CD8-positive, alpha-beta memory T cell (primary cell): Measurements from ENCODE around the gene FGFRL1. TPM values are rescaled to one million over a fixed set of nuclear protein-coding genes. Genes with fewer than 3 reads are reported as not detected.

ENCODE experiments used
- CTCF ChIA-PET: fragments of 350-600 bp; sonication (Branson Sonifier 250); formaldehyde crosslinking; loops from one replicate; lab custom pipeline; 2021; ENCODE audit warnings: antibody characterized with exemption; lab: Charles Lee
- POLR2A ChIA-PET: fragments of 350-600 bp; sonication (Branson Sonifier 250); formaldehyde crosslinking; loops from one replicate; lab custom pipeline; 2021; ENCODE audit warnings: antibody characterized with exemption; lab: Charles Lee
- DNase-seq, 5 donors: peaks; one replicate each; pipeline versions ENCODE4 v3.0.0 to v3.0.0-alpha.2; 2020 to 2022; ENCODE audit warnings: mixed read lengths in 1 of 5
- H3K27ac ChIP-seq: one replicate; pipeline ENCODE4 v1.7.0; 2013; ENCODE audit warnings: low read depth, mild to moderate bottlenecking, low read length, moderate library complexity
- H3K27me3 ChIP-seq: 2 replicates; pipeline ENCODE4 v1.7.0; 2013; ENCODE audit warnings: low read length, mild to moderate bottlenecking; ENCODE audit not compliant: insufficient read depth, poor library complexity, severe bottlenecking
- H3K36me3 ChIP-seq: 2 replicates; pipeline ENCODE4 v1.7.0; 2013; ENCODE audit warnings: mild to moderate bottlenecking, low read length, moderate library complexity; ENCODE audit not compliant: insufficient read depth
- H3K4me1 ChIP-seq: 2 replicates; pipeline ENCODE4 v1.7.0; 2013; ENCODE audit warnings: mild to moderate bottlenecking, low read length, moderate library complexity; ENCODE audit not compliant: insufficient read depth
- H3K4me3 ChIP-seq: 2 replicates; pipeline ENCODE4 v1.7.0; 2013; ENCODE audit warnings: mild to moderate bottlenecking, low read length
- H3K9me3 ChIP-seq: 2 replicates; pipeline ENCODE4 v1.7.0; 2013; ENCODE audit warnings: mild to moderate bottlenecking, low read length
- H3K27ac Mint-ChIP-seq, 8 donors: one replicate each; pipeline ENCODE4 v1.8.0; 2020 to 2021; ENCODE audit warnings: mixed read lengths in 8 of 8, mild to moderate bottlenecking in 6 of 8, inconsistent platforms in 3 of 8, moderate library complexity in 3 of 8
- H3K27me3 Mint-ChIP-seq, 2 donors: one replicate each; pipeline ENCODE4 v1.8.0; 2020 to 2021; ENCODE audit warnings: mixed read lengths in 2 of 2, mild to moderate bottlenecking in 1 of 2, moderate library complexity in 1 of 2
- H3K36me3 Mint-ChIP-seq, 3 donors: one replicate each; pipeline ENCODE4 v1.8.0; 2020 to 2021; ENCODE audit warnings: mixed read lengths in 3 of 3, inconsistent platforms in 1 of 3, mild to moderate bottlenecking in 1 of 3
- H3K4me1 Mint-ChIP-seq, 3 donors: one replicate each; pipeline ENCODE4 v1.8.0; 2020 to 2021; ENCODE audit warnings: mixed read lengths in 3 of 3, inconsistent platforms in 1 of 3, mild to moderate bottlenecking in 1 of 3
- H3K4me3 Mint-ChIP-seq, 7 donors: one replicate each; pipeline ENCODE4 v1.8.0; 2020 to 2021; ENCODE audit warnings: mixed read lengths in 7 of 7, mild to moderate bottlenecking in 6 of 7, moderate library complexity in 4 of 7, inconsistent platforms in 2 of 7
- H3K9me3 Mint-ChIP-seq, 5 donors: one replicate each; pipeline ENCODE4 v1.8.0; 2020 to 2022; ENCODE audit warnings: mixed read lengths in 5 of 5, mild to moderate bottlenecking in 3 of 5, moderate library complexity in 2 of 5, inconsistent platforms in 1 of 5
- polyA plus RNA-seq: library from polyadenylated mRNA; unstranded; fragments of 300-500 nt; fragmentation: Illumina TruSeq; gene quantifications from one replicate; pipeline ENCODE4 v1.2.3, GENCODE V29; 2021
- total RNA-seq, 2 experiments: library from RNA; stranded (reverse); gene quantifications; one replicate each; pipeline ENCODE4 v1.2.3, GENCODE V29; 2021

FGFRL1 gene
- total and polyA plus RNA-seq, 3 experiments from 2014 or later: 1.4 to 14.5 (median 12.3) TPM

DNA sequence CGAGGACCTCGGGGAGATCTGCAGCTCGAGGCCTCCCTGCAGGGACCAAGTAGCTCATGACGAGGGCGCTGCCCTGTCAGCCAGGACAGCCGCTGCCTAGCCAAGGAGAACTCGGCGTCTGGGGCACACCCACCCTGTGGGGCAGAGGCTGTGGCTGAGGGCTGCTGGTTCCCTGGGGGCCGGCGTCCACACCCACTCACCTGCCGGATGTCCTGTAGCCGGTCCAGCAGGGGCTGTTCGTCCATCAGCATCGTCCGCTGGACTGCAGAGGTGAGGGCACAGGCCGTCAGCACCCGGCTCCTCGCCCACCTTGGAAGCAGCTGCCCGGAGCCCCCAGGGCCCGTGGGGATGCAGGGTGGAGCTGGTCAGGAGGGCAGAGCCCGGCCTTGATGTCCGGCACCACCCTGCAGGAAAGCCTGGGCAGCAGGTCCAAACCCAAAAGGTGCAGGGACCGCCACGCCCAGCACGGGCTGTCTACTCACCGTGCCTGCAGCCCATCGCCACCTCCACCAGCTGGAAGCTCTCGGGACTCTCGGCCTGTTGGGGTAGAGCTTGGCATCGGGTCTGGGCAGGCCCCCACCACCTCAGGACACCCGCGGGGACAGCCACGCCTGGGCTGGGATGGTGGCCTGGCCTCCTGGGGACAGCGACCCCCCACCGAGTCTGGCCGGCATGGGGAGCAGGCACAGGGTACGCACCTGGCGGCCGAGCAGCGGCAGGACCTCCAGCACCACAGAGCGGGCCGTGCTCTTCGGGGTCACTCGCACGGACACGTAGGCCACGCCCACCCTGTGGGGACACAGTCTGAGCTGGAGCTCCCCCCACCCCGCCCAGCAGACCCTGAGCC, 44.9 kb upstream of the FGFRL1 start:
- no peaks in the 10 kb centered on the region for H3K9me3 ChIP-seq
- H3K27me3 Mint-ChIP-seq: no peaks in the 10 kb centered on the region
- H3K4me1 Mint-ChIP-seq: peaks cover 16 to 19% (median 17%) of the 10 kb centered on the region in 3 donors
- no peaks in the 10 kb centered on the region for H3K27me3 ChIP-seq
- POLR2A ChIA-PET: no interaction called here
- H3K4me1 ChIP-seq: peaks cover 22% of the 10 kb centered on the region
- CTCF ChIA-PET: interaction anchor here (1.1 kb wide), 1 partner anchor 32 kb away, joined by 3 read pairs; no protein-coding TSS in a partner anchor
- no peak overlapping the region for H3K4me3 Mint-ChIP-seq
- DNase-seq: no peak
- peaks cover 0 to 40% (median 0%) of the 10 kb centered on the region in 3 donors for H3K36me3 Mint-ChIP-seq
- H3K9me3 Mint-ChIP-seq: no peaks in the 10 kb centered on the region
- peak overlapping the region in 1 of 8 donors; percentile 17 for H3K27ac Mint-ChIP-seq
- H3K4me3 ChIP-seq: no peak overlapping the region
- no peak overlapping the region for H3K27ac ChIP-seq
- H3K36me3 ChIP-seq: no peaks in the 10 kb centered on the region

DNA sequence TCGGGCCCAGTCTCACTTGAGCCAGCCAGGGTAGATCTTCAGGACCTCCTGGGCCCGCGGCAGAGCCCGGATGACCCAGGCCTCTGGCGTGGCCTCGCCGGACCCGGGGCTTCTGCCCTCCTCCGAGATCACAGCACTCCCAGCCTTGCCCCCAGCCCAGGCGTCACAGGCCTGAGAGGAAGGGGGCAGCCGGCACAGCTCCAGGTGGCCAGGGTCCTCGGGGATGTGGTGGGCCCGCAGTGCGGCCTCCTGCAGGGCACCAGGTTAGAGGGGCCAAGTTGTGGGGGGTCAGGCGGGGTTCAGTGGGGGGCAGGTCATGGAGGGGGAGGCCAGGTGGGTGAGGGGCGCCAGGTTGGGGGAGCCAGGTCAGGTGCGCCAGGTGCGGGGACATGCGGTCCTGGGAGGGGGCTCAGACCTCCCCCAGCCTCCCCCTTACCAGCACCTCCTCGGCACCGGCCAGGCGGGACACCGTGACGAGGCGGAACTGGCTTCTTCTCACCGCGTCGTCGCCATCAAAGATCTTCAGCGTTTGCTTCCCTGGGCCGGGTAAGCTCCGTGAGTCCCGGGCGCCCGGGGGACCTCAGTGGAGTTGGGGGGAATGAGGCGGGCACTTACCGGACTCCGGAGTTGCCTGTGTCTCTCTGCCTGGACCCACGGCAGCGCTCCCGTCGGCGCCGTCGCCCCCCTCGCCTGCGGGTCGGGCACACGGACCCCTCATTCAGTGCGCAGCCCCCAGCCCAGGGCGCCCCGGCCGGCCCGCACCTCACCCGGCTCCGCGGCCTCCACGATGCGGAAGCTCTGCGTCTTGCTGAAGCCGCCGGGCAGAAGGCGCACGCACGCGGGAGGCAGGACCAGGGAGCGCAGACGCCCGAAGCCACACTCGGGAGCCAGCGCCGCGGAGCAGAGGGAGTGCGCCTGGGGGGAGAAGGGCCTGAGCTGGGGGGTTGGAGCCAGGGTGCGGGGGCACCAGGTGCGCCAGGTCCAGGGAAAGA, 44.0 kb upstream of the FGFRL1 start:
- Mint-ChIP-seq H3K36me3 (peaks cover 0 to 32% (median 0%) of the 10 kb centered on the region in 3 donors), H3K27ac (no peak overlapping the region), H3K27me3 (no peaks in the 10 kb centered on the region), H3K4me3 (no peak overlapping the region), H3K4me1 (peaks cover 16 to 24% (median 17%) of the 10 kb centered on the region in 3 donors), H3K9me3 (no peaks in the 10 kb centered on the region)
- no peak overlapping the region for H3K4me3 ChIP-seq
- ChIA-PET POLR2A (no interaction called here), CTCF (interaction anchor here (1.1 kb wide), 1 partner anchor 32 kb away, joined by 3 read pairs; no protein-coding TSS in a partner anchor)
- H3K4me1 ChIP-seq: peaks cover 31% of the 10 kb centered on the region
- no peaks in the 10 kb centered on the region for H3K27me3 ChIP-seq
- no peaks in the 10 kb centered on the region for H3K36me3 ChIP-seq
- H3K9me3 ChIP-seq: no peaks in the 10 kb centered on the region
- DNase-seq: no peak
- no peak overlapping the region for H3K27ac ChIP-seq

DNA sequence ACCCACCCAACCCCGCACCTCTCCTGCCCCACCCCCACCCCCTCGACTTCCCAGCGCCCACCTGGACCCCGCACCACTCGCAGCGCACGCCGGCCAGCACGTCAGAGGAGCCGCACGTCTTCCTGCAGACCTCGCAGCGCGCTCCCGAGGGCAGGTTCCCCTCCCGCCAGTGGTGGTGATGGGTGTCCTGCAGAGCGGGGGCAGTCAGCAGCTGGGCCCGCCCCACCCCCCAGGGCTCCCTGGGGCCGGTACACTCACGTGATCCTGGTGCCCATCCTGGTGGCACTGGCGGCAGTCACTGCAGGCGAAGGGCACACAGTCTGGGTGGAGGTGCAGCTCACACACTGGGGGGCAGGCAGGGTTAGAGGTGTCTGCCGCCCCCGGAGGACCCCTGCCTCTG, 43.2 kb upstream of the FGFRL1 start:
- no peaks in the 10 kb centered on the region for H3K9me3 Mint-ChIP-seq
- H3K27ac ChIP-seq: no peak overlapping the region
- H3K36me3 Mint-ChIP-seq: peaks cover 0 to 29% (median 0%) of the 10 kb centered on the region in 3 donors
- DNase-seq: no peak
- H3K4me1 Mint-ChIP-seq: peaks cover 16 to 24% (median 17%) of the 10 kb centered on the region in 3 donors
- H3K36me3 ChIP-seq: no peaks in the 10 kb centered on the region
- H3K4me3 Mint-ChIP-seq: no peak overlapping the region
- H3K9me3 ChIP-seq: no peaks in the 10 kb centered on the region
- ChIA-PET CTCF (no interaction called here), POLR2A (no interaction called here)
- H3K4me1 ChIP-seq: peaks cover 33% of the 10 kb centered on the region
- H3K27me3 Mint-ChIP-seq: no peaks in the 10 kb centered on the region
- H3K27me3 ChIP-seq: no peaks in the 10 kb centered on the region
- H3K27ac Mint-ChIP-seq: no peak overlapping the region
- H3K4me3 ChIP-seq: no peak overlapping the region

DNA sequence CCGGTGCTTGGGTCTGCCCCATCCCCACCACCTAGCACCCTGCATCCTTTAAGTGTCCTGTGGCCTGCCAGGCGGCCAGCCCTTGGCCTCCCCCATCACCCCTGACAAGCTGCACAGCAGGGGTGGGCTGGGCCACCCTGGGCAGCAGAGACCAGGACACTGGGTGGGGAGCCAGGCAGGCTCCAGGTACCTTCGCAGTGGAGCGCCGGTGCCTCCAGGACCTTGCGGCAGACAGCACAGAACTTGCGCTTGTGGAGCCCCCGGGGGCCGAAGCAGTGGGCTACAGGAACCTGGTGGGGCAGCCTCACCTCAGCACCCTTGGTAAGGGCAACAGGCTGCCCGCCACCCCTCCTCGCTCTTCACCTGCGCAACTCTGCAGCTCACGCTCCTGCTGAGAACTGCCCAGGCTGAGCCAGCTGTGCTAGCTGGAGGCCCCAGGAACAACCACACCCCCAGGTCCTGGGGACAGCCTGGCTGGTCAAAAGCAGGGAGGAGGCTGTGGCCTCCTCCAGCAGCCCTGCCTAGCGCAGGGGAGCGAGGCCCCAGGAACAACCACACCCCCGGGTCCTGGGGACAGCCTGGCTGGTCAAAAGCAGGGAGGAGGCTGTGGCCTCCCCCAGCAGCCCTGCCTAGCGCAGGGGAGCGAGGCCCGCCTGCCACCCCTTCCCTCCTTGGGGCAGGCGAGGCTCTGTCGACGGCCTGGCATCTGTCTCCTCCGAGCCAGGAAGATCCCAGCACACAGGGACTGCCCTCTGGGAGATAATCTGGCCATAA, 42.6 kb upstream of the FGFRL1 start:
- POLR2A ChIA-PET: no interaction called here
- H3K27me3 ChIP-seq: no peaks in the 10 kb centered on the region
- H3K36me3 ChIP-seq: no peaks in the 10 kb centered on the region
- H3K36me3 Mint-ChIP-seq: peaks cover 0 to 25% (median 0%) of the 10 kb centered on the region in 3 donors
- no peaks in the 10 kb centered on the region for H3K27me3 Mint-ChIP-seq
- H3K4me3 Mint-ChIP-seq: no peak overlapping the region
- no peak overlapping the region for H3K27ac ChIP-seq
- H3K4me1 ChIP-seq: peaks cover 33% of the 10 kb centered on the region
- CTCF ChIA-PET: interaction anchor here (3.7 kb wide), 1 partner anchor 18 kb away, joined by 11 read pairs; the partner anchor contains the start of gene IDUA
- H3K9me3 ChIP-seq: no peaks in the 10 kb centered on the region
- H3K9me3 Mint-ChIP-seq: no peaks in the 10 kb centered on the region
- peaks cover 16 to 24% (median 17%) of the 10 kb centered on the region in 3 donors for H3K4me1 Mint-ChIP-seq
- H3K4me3 ChIP-seq: no peak overlapping the region
- no peak for DNase-seq
- peak overlapping the region in 1 of 8 donors; percentile 96 for H3K27ac Mint-ChIP-seq

DNA sequence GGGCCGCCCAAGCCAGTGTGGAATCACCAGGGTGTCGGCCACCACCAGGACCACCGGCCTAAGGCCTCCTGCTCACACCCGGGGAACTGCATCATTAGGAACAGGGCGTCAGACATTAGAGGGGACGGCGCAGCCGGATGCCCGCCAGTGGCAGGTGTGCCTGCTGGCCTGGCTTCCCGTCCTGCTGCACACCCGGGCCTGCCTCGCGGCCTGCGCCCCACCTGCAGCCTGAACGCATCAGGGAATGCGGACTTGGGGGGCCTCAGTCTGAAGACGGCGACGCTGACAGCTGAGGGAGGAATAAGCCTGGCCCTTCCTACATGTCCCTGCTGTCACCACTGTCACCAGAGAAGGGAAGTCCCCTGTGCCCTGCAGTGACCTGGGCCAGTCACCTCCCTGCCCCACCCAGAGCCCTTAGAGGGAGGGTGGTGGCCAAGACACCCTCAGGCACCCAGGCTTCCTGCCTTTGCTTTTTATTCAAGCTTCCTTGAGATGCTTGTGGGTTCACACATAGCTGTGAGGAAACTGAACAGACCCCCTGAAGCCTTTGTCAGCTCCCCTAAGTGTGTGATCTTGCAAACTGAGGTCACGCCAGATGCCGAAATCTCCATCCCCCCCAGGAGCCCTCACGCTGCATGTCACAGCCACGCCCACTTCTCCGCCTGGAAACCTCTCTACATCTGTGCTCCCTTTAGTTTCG, 41.2 kb upstream of the FGFRL1 start:
- peak overlapping the region; percentile 51 for H3K27ac ChIP-seq
- Mint-ChIP-seq H3K36me3 (peaks cover 0 to 11% (median 0%) of the 10 kb centered on the region in 3 donors), H3K9me3 (no peaks in the 10 kb centered on the region), H3K4me3 (peak overlapping the region; percentile 71 to 89 (median 82)), H3K4me1 (peaks cover 16 to 24% (median 17%) of the 10 kb centered on the region in 3 donors), H3K27ac (peak overlapping the region; percentile 84 to 96 (median 94)), H3K27me3 (no peaks in the 10 kb centered on the region)
- ChIA-PET POLR2A (interaction anchor here (0.9 kb wide), 1 partner anchor 38 kb away, joined by 3 read pairs; the partner anchor contains the start of genes GAK and TMEM175), CTCF (interaction anchor here (3.7 kb wide), 1 partner anchor 17 kb away, joined by 11 read pairs; the partner anchor contains the start of gene IDUA)
- H3K27me3 ChIP-seq: no peaks in the 10 kb centered on the region
- no peak overlapping the region for H3K4me3 ChIP-seq
- no peaks in the 10 kb centered on the region for H3K9me3 ChIP-seq
- DNase-seq: peak; percentile 53 to 89 (median 70)
- no peaks in the 10 kb centered on the region for H3K36me3 ChIP-seq
- peaks cover 33% of the 10 kb centered on the region for H3K4me1 ChIP-seq

DNA sequence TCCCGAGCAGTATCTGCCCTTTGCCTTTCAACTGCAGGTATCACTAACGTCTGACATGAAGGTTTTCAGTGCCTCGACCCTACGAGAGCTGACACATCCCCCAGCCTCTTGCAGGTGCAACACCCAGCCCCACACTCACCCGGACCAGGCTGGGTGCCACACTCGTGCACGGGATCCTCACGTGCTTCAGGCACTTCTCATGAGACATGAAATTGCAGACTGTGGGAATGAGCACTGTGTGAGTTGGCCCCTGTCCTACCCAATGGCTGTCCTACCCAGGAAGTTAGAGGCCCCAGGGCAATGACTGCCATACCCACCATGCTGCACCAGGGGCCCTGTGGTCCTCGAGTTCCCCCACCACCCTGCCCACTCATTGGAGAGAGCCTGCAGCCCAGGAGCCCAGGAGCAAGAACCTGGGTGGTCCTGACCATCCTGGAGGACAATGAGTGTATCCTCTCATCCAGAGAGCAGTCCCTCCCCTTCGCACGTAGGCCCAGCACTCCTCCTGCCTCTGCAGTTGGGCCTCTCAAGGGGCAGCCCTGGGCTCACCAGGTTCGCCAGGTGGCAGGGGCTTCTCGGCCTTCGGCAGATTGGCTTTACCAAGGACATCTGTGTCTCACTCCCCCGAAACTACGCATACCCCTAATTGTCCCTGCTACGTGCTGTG, 40.4 kb upstream of the FGFRL1 start:
- H3K27me3 Mint-ChIP-seq: no peaks in the 10 kb centered on the region
- ChIA-PET CTCF (interaction anchor here (3.7 kb wide), 1 partner anchor 16 kb away, joined by 11 read pairs; the partner anchor contains the start of gene IDUA), POLR2A (interaction anchor here (0.7 to 0.9 kb wide), 2 partner anchors 39 kb away, joined by 3 to 4 read pairs; partner anchors contain the start of genes GAK and TMEM175)
- H3K4me3 Mint-ChIP-seq: peak overlapping the region; percentile 71 to 89 (median 82)
- Histone ChIP-seq H3K27me3 (no peaks in the 10 kb centered on the region), H3K27ac (no peak overlapping the region), H3K9me3 (no peaks in the 10 kb centered on the region), H3K36me3 (no peaks in the 10 kb centered on the region), H3K4me1 (peaks cover 33% of the 10 kb centered on the region), H3K4me3 (no peak overlapping the region)
- no peaks in the 10 kb centered on the region for H3K9me3 Mint-ChIP-seq
- peaks cover 16 to 24% (median 17%) of the 10 kb centered on the region in 3 donors for H3K4me1 Mint-ChIP-seq
- peak overlapping the region; percentile 84 to 96 (median 94) for H3K27ac Mint-ChIP-seq
- no peak for DNase-seq
- H3K36me3 Mint-ChIP-seq: peaks cover 0 to 5% (median 0%) of the 10 kb centered on the region in 3 donors
